Testis (tissue), 2 donors: ENCODE measurements around the gene HSD17B14.
"Not testable (repeated sequence)": the region's sequence is repeated elsewhere in the genome, so short reads cannot be mapped to it uniquely, and the experiment has no call there.

Experiments
- CTCF ChIP-seq, 3 experiments: fragments of 450-650 bp in 2 of 3; fragments of 200-600 bp in 1 of 3; sonication (generic) in 1 of 3; IDR thresholded peaks; one replicate each; pipeline ENCODE4 v1.5.1; 2016 to 2019; ENCODE audit warnings: antibody characterized with exemption in 3 of 3, mild to moderate bottlenecking in 2 of 3, moderate library complexity in 1 of 3
- POLR2A ChIP-seq: fragments of 450-650 bp; IDR thresholded peaks from one replicate; pipeline ENCODE4 v1.6.1; 2017; ENCODE audit warnings: antibody characterized with exemption, mild to moderate bottlenecking, moderate library complexity

- TF ChIP-seq CTCF (IDR thresholded peaks at IDR 0.05); POLR2A: not testable (repeated sequence)
These were observed 43.4 kb upstream of the HSD17B14 start for GRCh38 chr19:48879696-48880095.
